HL-60 (cell line): ENCODE results near the gene CTIF.

ENCODE experiments used
- DNase-seq, 2 experiments: peaks; one replicate each; pipeline ENCODE4 v3.0.0-alpha.2; 2010 to 2020; ENCODE audit warnings: low read depth in 1 of 2, low spot score in 1 of 2
- H3K27ac ChIP-seq: fragments of 250-450 bp; sonication (Bioruptor Pico); replicated peaks from 2 replicates; pipeline ENCODE4 v1.5.1; 2020; ENCODE audit warnings: mild to moderate bottlenecking, moderate library complexity
- H3K27me3 ChIP-seq: fragments of 250-450 bp; sonication (Bioruptor Pico); 2 replicates; pipeline ENCODE4 v1.5.1; 2021; ENCODE audit warnings: mild to moderate bottlenecking, moderate library complexity; ENCODE audit not compliant: insufficient read depth, poor library complexity, severe bottlenecking
- H3K4me3 ChIP-seq: replicated peaks from 2 replicates; pipeline ENCODE4 v1.5.1; 2011; ENCODE audit warnings: mild to moderate bottlenecking, control low read depth, low read length; ENCODE audit not compliant: insufficient read depth
- CTCF ChIP-seq: IDR thresholded peaks from one replicate; pipeline ENCODE4 v1.5.1; 2011; ENCODE audit warnings: low read length, control low read depth, inconsistent platforms; ENCODE audit not compliant: insufficient read depth
- GABPA ChIP-seq: IDR thresholded peaks from 2 replicates; pipeline ENCODE4 v1.6.1; 2012; ENCODE audit warnings: low read depth
- POLR2AphosphoS5 ChIP-seq: IDR thresholded peaks from 2 replicates; pipeline ENCODE4 v1.6.1; 2012; ENCODE audit warnings: low read depth
- REST ChIP-seq: IDR thresholded peaks from 2 replicates; pipeline ENCODE4 v1.6.1; 2012; ENCODE audit warnings: low read depth; ENCODE audit not compliant: insufficient replicate concordance
- SPI1 ChIP-seq: IDR thresholded peaks from 2 replicates; pipeline ENCODE4 v1.6.1; 2012; ENCODE audit warnings: low read depth, mild to moderate bottlenecking, borderline replicate concordance

The CTIF gene

GRCh38 chr18:48634491-48634890 lies 95.7 kb downstream of the CTIF start:
- Histone ChIP-seq H3K4me3 (no peak overlapping the region), H3K27ac (no peak overlapping the region)
- DNase-seq = no peak

DNA sequence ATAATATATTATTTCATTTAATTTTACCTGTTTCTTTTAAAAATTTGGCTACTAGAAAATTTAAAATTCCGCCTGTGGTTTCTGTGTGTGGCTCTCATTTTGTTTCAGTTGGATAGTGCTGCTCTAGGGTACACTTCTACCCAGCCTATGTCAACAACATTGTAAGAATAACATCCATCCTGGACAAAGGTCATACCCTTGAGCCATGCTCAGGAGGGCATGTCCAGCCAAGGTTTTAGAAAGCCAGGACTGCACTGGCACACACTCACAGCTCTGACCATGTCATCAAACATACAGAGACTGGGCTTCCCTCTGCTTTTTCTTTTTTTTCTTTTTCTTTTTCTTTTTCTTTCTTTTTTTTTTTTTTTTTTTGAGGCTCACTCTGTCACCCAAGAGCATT lies 96.1 kb downstream of the CTIF start:
- DNase-seq = no peak
- Histone ChIP-seq H3K27me3 (no peaks in the 10 kb centered on the region), H3K27ac (no peak overlapping the region), H3K4me3 (no peak overlapping the region)
- TF ChIP-seq REST (no peak), POLR2AphosphoS5 (no peak), GABPA (no peak), SPI1 (no peak)

More at GRCh38 chr18:48634491-48634890, 95.7 kb downstream of the CTIF start:
- no peak for TF ChIP-seq POLR2AphosphoS5
- TF ChIP-seq SPI1 = no peak
- TF ChIP-seq CTCF = no peak
- TF ChIP-seq GABPA = no peak
- no peak for TF ChIP-seq REST
- H3K27me3 ChIP-seq = no peaks in the 10 kb centered on the region

DNA sequence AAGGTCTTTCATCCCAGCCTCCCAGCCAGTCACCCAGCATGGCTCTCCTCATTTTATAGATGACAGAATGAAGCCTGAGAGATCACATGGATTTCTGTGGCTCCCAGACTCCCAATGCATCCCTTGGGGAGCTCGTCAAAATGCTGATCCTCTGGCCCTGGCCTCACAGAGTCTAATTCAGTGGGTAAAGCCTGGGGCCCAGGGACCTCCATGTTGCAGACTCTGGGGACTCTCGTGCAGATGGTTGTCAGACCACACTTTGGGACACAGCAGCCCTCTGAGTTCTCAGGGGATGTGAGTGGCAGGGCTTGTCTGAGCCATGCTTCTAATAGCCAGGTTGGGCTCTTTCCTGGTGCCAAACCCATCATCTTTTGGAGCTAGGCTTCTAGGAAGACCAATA lies 97.0 kb downstream of the CTIF start:
- TF ChIP-seq POLR2AphosphoS5 = no peak
- no peak for TF ChIP-seq SPI1
- TF ChIP-seq CTCF = no peak
- Histone ChIP-seq H3K27ac (no peak overlapping the region), H3K4me3 (no peak overlapping the region), H3K27me3 (no peaks in the 10 kb centered on the region)
- no peak for DNase-seq

DNA sequence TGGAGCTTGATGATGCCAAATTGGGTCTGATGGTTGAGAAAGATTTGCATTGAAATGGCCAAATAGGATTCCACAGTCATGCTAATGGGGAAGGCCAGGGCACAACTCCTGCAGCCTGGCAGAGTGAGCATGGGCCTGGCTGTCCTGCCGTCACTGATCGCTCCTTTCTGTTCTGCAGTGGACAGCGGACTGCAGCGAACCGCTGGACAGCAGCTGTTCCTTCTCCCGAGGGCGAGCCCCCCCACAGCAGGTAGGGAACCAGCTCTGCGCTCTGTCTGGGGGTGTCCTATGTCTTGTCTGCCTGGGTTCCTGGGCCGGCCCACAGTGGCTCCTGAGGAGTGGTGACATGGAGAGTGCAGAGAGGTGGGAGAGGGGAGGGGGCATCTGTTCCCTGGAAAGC lies 97.6 kb downstream of the CTIF start:
- Histone ChIP-seq H3K27me3 (no peaks in the 10 kb centered on the region), H3K27ac (no peak overlapping the region), H3K4me3 (no peak overlapping the region)
- DNase-seq = no peak
- TF ChIP-seq SPI1 = no peak
